ENCODE measurements around the gene TMA7. TPM values are rescaled to one million over a fixed set of nuclear protein-coding genes. Genes with fewer than 3 reads are reported as not detected.
A peak's percentile ranks its signal among the peaks of the same experiment; 100 is the strongest.

Gene TMA7
- total and polyA plus RNA-seq, 2 donors (not counting 3 experiments of a cell fraction or from before 2014, with no cell fraction given): 137 to 306 TPM

- H3K36me3 ChIP-seq (ENCODE audit: control insufficient read depth in 2 of 2, extremely low read depth in 1 of 2, insufficient read depth in 2 of 2, low read length in 2 of 2): peaks cover 8% of the 10 kb centered on the region in 2 experiments
- H3K27ac ChIP-seq (ENCODE audit: insufficient read depth, low read depth, low read length): no peak overlapping the region
- TF ChIP-seq POLR2AphosphoS5 (IDR thresholded peaks at IDR 0.05; ENCODE audit: insufficient read depth, low read depth, low read length) (peak; percentile 11), GATA2 (IDR thresholded peaks at IDR 0.05; ENCODE audit: insufficient read depth, insufficient read length, low read depth, low read length) (no peak), JUN (IDR thresholded peaks at IDR 0.05; ENCODE audit: borderline replicate concordance, insufficient read depth, insufficient read length, low read depth) (no peak), POLR2A (IDR thresholded peaks at IDR 0.05; ENCODE audit: low read depth, low read length) (no peak)
- CTCF ChIA-PET: interaction anchor here (1.6 to 8.8 kb wide), 2 partner anchors 10 to 45 kb away, joined by 4 to 83 read pairs; no protein-coding TSS in a partner anchor
- DNase-seq (ENCODE audit: low read depth, low spot score): no peak
- H4K20me1 ChIP-seq (replicated peaks; ENCODE audit: control insufficient read depth, extremely low read depth, insufficient read depth, low read length): no peaks in the 10 kb centered on the region
- POLR2A ChIA-PET: no interaction called here
- intact Hi-C loops (cut with micrococcal nuclease): no loop called here
- H3K9ac ChIP-seq (replicated peaks; ENCODE audit: extremely low read depth, insufficient read depth, low read length): no peak overlapping the region
- BruUV-seq (replicated peaks): no TSS peak
- dilution Hi-C loops (cut with MboI; ENCODE audit: extremely low pct_ligation_motif_present, low sequenced_read_pairs): no loop called here
- no peak for FAIRE-seq
- peak overlapping the region; percentile 98 for H3K4me2 ChIP-seq (ENCODE audit: insufficient read depth, low read length)
- no peak overlapping the region for H2AFZ ChIP-seq (ENCODE audit: low read depth, low read length)
- H3K27me3 ChIP-seq (ENCODE audit: control insufficient read depth in 2 of 2, insufficient read depth in 2 of 2, low read length in 2 of 2): no peaks in the 10 kb centered on the region
- peaks cover 19% of the 10 kb centered on the region for H3K4me1 ChIP-seq (ENCODE audit: control insufficient read depth, extremely low read depth, insufficient read depth, low read length)
- H3K9me3 ChIP-seq (replicated peaks; ENCODE audit: control insufficient read depth, insufficient read depth, low read length): no peaks in the 10 kb centered on the region
- H3K9me1 ChIP-seq (replicated peaks; ENCODE audit: control insufficient read depth, extremely low read depth, insufficient read depth, low read length): no peaks in the 10 kb centered on the region
- H3K4me3 ChIP-seq (replicated peaks in 1 of 3; ENCODE audit: insufficient read depth in 1 of 3, low read depth in 1 of 3, low read length in 3 of 3): peak overlapping the region in 1 of 3 experiments; percentile 92
- H3K79me2 ChIP-seq (ENCODE audit: control insufficient read depth, insufficient read depth, low read length): peaks cover 40% of the 10 kb centered on the region
Observed at GRCh38 chr3:48445277-48445882, 5.3 kb downstream of the TMA7 start.

- no peaks in the 10 kb centered on the region for H3K9me1 ChIP-seq (replicated peaks; ENCODE audit: control insufficient read depth, extremely low read depth, insufficient read depth, low read length)
- H3K4me3 ChIP-seq (replicated peaks in 1 of 3; ENCODE audit: insufficient read depth in 1 of 3, low read depth in 1 of 3, low read length in 3 of 3): peak overlapping the region; percentile 70 to 92 (median 73)
- intact Hi-C loops (cut with micrococcal nuclease): loop anchor here (2.0 kb wide), 1 partner anchor 19 kb away; no protein-coding TSS in a partner anchor
- peak overlapping the region; percentile 30 for H3K27ac ChIP-seq (ENCODE audit: insufficient read depth, low read depth, low read length)
- POLR2A ChIA-PET: interaction anchor here (1.2 kb wide), 1 partner anchor 10 kb away, joined by 3 read pairs; no protein-coding TSS in a partner anchor
- H2AFZ ChIP-seq (ENCODE audit: low read depth, low read length): peak overlapping the region; percentile 91
- CTCF ChIA-PET: interaction anchor here (0.9 to 8.8 kb wide), 5 partner anchors 10 to 103 kb away, joined by 3 to 83 read pairs (median 8); no protein-coding TSS in a partner anchor
- H3K27me3 ChIP-seq (ENCODE audit: control insufficient read depth in 2 of 2, insufficient read depth in 2 of 2, low read length in 2 of 2): no peaks in the 10 kb centered on the region
- H4K20me1 ChIP-seq (replicated peaks; ENCODE audit: control insufficient read depth, extremely low read depth, insufficient read depth, low read length): no peaks in the 10 kb centered on the region
- H3K9me3 ChIP-seq (replicated peaks; ENCODE audit: control insufficient read depth, insufficient read depth, low read length): no peaks in the 10 kb centered on the region
- dilution Hi-C loops (cut with MboI; ENCODE audit: extremely low pct_ligation_motif_present, low sequenced_read_pairs): no loop called here
- no peak for FAIRE-seq
- peak overlapping the region; percentile 87 for H3K9ac ChIP-seq (replicated peaks; ENCODE audit: extremely low read depth, insufficient read depth, low read length)
- H3K79me2 ChIP-seq (ENCODE audit: control insufficient read depth, insufficient read depth, low read length): peaks cover 34% of the 10 kb centered on the region
- TF ChIP-seq JUN (IDR thresholded peaks at IDR 0.05; ENCODE audit: borderline replicate concordance, insufficient read depth, insufficient read length, low read depth): no peak
- TSS peak; percentile 82 for BruUV-seq (replicated peaks)
- DNase-seq (ENCODE audit: low read depth, low spot score): no peak
- H3K36me3 ChIP-seq (ENCODE audit: control insufficient read depth in 2 of 2, extremely low read depth in 1 of 2, insufficient read depth in 2 of 2, low read length in 2 of 2): peaks cover 8% of the 10 kb centered on the region in 2 experiments
- H3K4me2 ChIP-seq (ENCODE audit: insufficient read depth, low read length): peak overlapping the region; percentile 98
- peaks cover 19% of the 10 kb centered on the region for H3K4me1 ChIP-seq (ENCODE audit: control insufficient read depth, extremely low read depth, insufficient read depth, low read length)
Observed at GRCh38 chr3:48446043-48446424, 6.0 kb downstream of the TMA7 start.

Data from endothelial cell of umbilical vein (primary cell).